Activated naive CD4-positive, alpha-beta T cell treated with anti-CD3 and anti-CD28 coated beads, Interleukin-2, amount 10 ng/mL, durations not matched to agents 7 days and 5 days (primary cell): ENCODE measurements around the gene NAT10.

Experiments
- CTCF ChIA-PET: fragments of 350-600 bp; sonication (Branson Sonifier 250); formaldehyde crosslinking; loops from one replicate; lab custom pipeline; 2021; ENCODE audit warnings: antibody characterized with exemption; lab: Charles Lee
- DNase-seq: peaks from one replicate; pipeline ENCODE4 v3.0.0-alpha.2; 2020
- H3K27ac Mint-ChIP-seq: one replicate; pipeline ENCODE4 v1.8.0; 2021; ENCODE audit warnings: mild to moderate bottlenecking, moderate library complexity, mixed read lengths
- H3K27me3 Mint-ChIP-seq: one replicate; pipeline ENCODE4 v1.8.0; 2021; ENCODE audit warnings: mild to moderate bottlenecking, mixed read lengths
- H3K36me3 Mint-ChIP-seq: one replicate; pipeline ENCODE4 v1.8.0; 2021; ENCODE audit warnings: mixed read lengths
- H3K4me1 Mint-ChIP-seq: one replicate; pipeline ENCODE4 v1.8.0; 2021; ENCODE audit warnings: mixed read lengths
- H3K4me3 Mint-ChIP-seq: one replicate; pipeline ENCODE4 v1.8.0; 2021; ENCODE audit warnings: mild to moderate bottlenecking, moderate library complexity, mixed read lengths
- H3K9me3 Mint-ChIP-seq: one replicate; pipeline ENCODE4 v1.8.0; 2021; ENCODE audit warnings: mixed read lengths

The NAT10 gene

DNA sequence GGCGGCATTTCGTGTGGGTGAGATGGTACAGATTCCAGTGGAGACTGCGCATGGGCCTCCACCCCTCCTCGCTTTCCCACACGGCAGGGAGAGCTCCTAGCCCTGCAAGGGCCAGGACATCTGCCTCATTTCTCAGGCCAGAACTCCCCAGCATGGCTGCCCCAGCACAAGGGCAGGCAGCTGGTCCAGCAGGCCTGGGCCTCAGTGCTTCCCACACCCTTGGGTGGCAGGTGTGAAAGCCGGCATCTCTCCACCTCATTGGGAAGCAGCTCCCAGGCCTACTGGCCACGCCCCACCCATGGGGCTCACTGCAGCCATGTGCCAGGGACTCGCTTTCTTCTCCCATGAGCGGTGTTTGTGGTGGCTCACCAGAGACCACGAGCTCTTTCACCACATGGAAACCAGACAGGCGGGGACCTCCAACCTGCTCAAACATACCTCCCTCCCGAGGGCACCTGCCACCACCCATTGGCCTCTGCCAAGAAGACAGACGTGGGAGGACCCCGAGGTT is 79.1 kb downstream of the NAT10 start:
- no peak for DNase-seq
- H3K27ac Mint-ChIP-seq, result no peak overlapping the region
- CTCF ChIA-PET, result interaction anchor here (0.9 to 2.0 kb wide), 3 partner anchors 10 to 173 kb away, joined by 4 to 7 read pairs (median 5); partner anchors contain the start of gene ABTB2
- no peak overlapping the region for H3K4me3 Mint-ChIP-seq
- H3K9me3 Mint-ChIP-seq, result no peaks in the 10 kb centered on the region
- no peaks in the 10 kb centered on the region for H3K4me1 Mint-ChIP-seq
- H3K36me3 Mint-ChIP-seq, result no peaks in the 10 kb centered on the region
- peaks cover 10% of the 10 kb centered on the region for H3K27me3 Mint-ChIP-seq

DNA sequence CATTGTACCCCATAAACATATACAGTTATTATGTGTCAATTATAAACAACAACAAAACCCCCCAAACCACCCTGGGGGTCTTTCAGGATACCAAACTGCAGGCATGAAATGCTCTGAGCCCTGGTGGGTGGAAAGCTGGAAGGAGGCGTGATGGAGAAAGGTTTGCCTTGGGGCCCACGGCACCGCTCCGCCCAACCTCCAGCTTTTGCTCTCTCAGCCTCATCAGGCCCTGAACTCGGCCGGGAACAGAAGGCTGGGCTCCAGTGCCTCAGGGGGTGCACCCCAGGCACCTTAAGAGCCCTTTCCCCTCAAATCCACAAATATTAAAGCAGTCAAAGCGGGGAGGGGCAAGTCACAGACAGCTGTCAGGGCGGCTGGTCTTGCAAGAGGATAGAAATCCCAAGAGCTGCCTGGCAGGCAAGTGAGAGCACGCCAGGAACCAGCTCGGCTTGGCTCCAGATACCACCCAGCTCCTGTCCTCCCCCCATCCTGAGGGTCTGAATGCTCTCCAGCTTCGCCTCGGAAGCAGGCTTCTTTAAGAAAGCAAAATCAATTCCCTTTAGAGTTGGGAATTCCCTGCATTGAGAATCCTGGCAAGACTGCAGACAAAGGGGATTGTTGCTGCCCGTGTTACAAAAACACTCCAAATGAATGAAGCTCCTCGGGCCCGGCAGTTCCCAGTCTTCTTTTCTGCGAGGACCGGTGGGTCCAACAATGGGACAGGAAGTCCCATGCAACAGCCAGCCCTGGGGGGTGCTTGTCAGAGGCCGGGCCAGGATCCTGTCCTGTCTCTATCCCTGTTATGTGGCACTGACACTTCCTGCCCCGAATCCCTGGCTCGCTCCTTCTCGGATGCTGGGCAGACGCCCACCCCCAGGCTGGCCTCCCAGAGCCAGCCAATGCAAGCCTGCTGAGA is 80.8 kb downstream of the NAT10 start:
- H3K9me3 Mint-ChIP-seq, result no peaks in the 10 kb centered on the region
- no peak overlapping the region for H3K27ac Mint-ChIP-seq
- CTCF ChIA-PET, result interaction anchor here (2.0 to 2.7 kb wide), 2 partner anchors 12 kb away, joined by 7 to 14 read pairs; no protein-coding TSS in a partner anchor
- H3K4me3 Mint-ChIP-seq, result no peak overlapping the region
- peaks cover 10% of the 10 kb centered on the region for H3K27me3 Mint-ChIP-seq
- no peaks in the 10 kb centered on the region for H3K36me3 Mint-ChIP-seq
- H3K4me1 Mint-ChIP-seq, result no peaks in the 10 kb centered on the region
- DNase-seq, result no peak

GRCh38 chr11:34188181-34188580 is 82.8 kb downstream of the NAT10 start:
- CTCF ChIA-PET, result interaction anchor here (1.2 to 2.7 kb wide), 2 partner anchors 9 to 14 kb away, joined by 4 to 14 read pairs; no protein-coding TSS in a partner anchor
- H3K36me3 Mint-ChIP-seq, result no peaks in the 10 kb centered on the region
- H3K27me3 Mint-ChIP-seq, result peaks cover 13% of the 10 kb centered on the region
- no peak for DNase-seq
- peaks cover 3% of the 10 kb centered on the region for H3K4me1 Mint-ChIP-seq
- H3K27ac Mint-ChIP-seq, result no peak overlapping the region
- H3K4me3 Mint-ChIP-seq, result no peak overlapping the region
- no peaks in the 10 kb centered on the region for H3K9me3 Mint-ChIP-seq

- no peaks in the 10 kb centered on the region for H3K9me3 Mint-ChIP-seq
- H3K4me1 Mint-ChIP-seq, result peaks cover 4% of the 10 kb centered on the region
- CTCF ChIA-PET, result interaction anchor here (2.7 kb wide), 1 partner anchor 15 kb away, joined by 14 read pairs; no protein-coding TSS in a partner anchor
- H3K27ac Mint-ChIP-seq, result no peak overlapping the region
- no peak overlapping the region for H3K4me3 Mint-ChIP-seq
- peaks cover 13% of the 10 kb centered on the region for H3K27me3 Mint-ChIP-seq
- no peaks in the 10 kb centered on the region for H3K36me3 Mint-ChIP-seq
- DNase-seq, result no peak
Measured at GRCh38 chr11:34189191-34189590, 83.8 kb downstream of the NAT10 start.

- H3K36me3 Mint-ChIP-seq, result no peaks in the 10 kb centered on the region
- CTCF ChIA-PET, result interaction anchor here (0.9 to 1.3 kb wide), 2 partner anchors 16 to 168 kb away, joined by 3 to 4 read pairs; partner anchors contain the start of gene ABTB2
- H3K27me3 Mint-ChIP-seq, result peaks cover 13% of the 10 kb centered on the region
- DNase-seq, result no peak
- no peak overlapping the region for H3K27ac Mint-ChIP-seq
- H3K4me3 Mint-ChIP-seq, result no peak overlapping the region
- H3K4me1 Mint-ChIP-seq, result peaks cover 4% of the 10 kb centered on the region
- no peaks in the 10 kb centered on the region for H3K9me3 Mint-ChIP-seq
Measured at GRCh38 chr11:34190192-34191139, 85.0 kb downstream of the NAT10 start.

GRCh38 chr11:34191578-34191977 is 86.1 kb downstream of the NAT10 start:
- no peaks in the 10 kb centered on the region for H3K36me3 Mint-ChIP-seq

DNA sequence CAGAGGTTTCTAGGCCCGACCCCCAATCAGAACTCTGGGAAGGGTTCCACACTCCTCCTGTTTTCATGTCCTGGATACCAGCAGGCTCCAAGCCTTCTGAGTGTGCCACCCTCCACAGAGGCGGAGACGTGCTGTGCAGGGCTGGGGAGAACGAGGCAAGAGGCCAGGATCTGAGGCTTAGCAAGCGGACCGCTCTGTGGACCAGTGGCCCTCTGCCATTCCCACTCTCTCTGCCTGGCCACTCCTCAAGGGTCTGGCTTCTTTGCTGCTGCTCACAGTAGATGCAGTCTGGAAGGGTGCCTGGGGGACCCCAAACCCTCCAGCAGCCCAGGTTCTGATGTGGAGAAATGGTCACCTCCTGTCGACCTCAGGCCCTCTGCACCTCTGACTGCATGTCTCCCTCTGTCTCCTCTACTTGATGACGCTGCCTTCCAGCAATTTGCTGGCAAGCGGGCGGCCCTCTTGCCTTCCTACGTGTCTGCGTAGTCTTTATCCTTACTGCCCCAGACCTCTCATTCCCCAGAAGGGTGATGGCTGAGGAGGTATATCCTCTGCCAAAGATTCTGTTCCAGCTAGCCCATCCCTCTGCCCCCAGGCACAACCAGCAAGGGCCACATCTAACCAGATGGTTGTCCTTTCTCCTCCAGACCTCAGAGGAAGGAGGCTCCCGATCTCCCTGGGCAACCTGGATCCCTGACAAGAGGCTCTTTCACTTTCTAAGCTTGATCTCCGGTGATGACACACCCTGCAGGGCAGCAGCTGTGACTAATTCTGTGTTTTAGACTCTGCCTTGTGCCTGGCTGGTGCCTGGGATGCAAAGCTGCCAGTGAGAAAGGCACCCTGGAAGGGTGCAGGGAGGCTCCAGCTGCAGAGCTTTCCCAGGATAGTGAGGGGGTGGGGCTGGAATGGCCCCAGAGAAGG is 87.3 kb downstream of the NAT10 start:
- CTCF ChIA-PET, result interaction anchor here (0.9 kb wide), 1 partner anchor 18 kb away, joined by 3 read pairs; no protein-coding TSS in a partner anchor
- Mint-ChIP-seq H3K27ac (no peak overlapping the region), H3K4me1 (peaks cover 9% of the 10 kb centered on the region), H3K4me3 (no peak overlapping the region), H3K36me3 (no peaks in the 10 kb centered on the region), H3K9me3 (no peaks in the 10 kb centered on the region), H3K27me3 (peaks cover 7% of the 10 kb centered on the region)
- no peak for DNase-seq

More at GRCh38 chr11:34191578-34191977, 86.1 kb downstream of the NAT10 start:
- Mint-ChIP-seq H3K4me3 (no peak overlapping the region), H3K4me1 (peaks cover 4% of the 10 kb centered on the region), H3K9me3 (no peaks in the 10 kb centered on the region), H3K27ac (no peak overlapping the region), H3K27me3 (peaks cover 13% of the 10 kb centered on the region)
- no peak for DNase-seq
- CTCF ChIA-PET, result interaction anchor here (0.9 to 1.3 kb wide), 2 partner anchors 17 to 167 kb away, joined by 3 to 4 read pairs; partner anchors contain the start of gene ABTB2

DNA sequence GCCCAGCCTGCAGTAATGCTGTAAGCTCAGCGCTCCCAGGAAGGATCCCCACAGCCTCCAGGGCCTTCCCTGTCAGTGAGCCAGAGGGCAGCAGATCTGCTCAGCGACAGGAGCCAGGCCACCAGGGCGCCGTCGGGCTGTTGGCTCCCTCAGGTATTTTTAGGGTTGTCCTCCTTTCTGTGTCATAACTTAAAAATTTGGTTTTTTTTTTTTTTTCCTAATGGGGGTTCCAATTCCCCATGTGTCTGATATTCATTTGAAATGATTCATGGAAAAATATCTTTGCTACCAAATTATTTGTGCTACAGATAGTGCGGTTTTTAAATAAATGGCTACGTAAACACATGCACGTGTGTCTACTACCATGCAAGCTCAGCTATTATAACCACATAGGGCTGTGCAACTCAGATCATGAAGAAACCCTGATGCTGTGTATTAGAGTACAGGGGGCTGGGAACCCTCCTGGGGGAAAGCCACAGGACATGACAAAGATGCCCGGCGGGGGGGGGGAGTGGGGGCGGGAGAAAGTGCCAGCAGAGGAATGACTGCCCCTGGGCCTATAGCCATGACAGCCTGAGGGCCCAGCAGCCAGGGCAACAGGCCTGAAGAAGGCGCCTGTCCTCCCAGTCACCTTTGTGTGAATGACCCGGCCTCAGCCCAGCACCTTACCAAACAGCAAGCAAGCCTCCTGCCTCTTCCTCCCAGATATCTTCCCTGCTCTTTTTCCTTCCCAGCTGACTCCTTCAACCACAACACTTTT is 89.3 kb downstream of the NAT10 start:
- Mint-ChIP-seq H3K4me1 (peaks cover 24% of the 10 kb centered on the region), H3K36me3 (no peaks in the 10 kb centered on the region), H3K27ac (no peak overlapping the region), H3K4me3 (no peak overlapping the region), H3K27me3 (peaks cover 10% of the 10 kb centered on the region), H3K9me3 (no peaks in the 10 kb centered on the region)
- CTCF ChIA-PET, result no interaction called here
- no peak for DNase-seq
